Spleen (tissue), 7 donors: ENCODE results near the gene CAMLG.
"Not testable (repeated sequence)": the region's sequence is repeated elsewhere in the genome, so short reads cannot be mapped to it uniquely, and the experiment has no call there.

ENCODE experiments used
- POLR2A ChIP-seq, 3 donors: fragments of 450-650 bp; IDR thresholded peaks; one replicate each; pipeline ENCODE4 v1.5.1; 2017; ENCODE audit warnings: antibody characterized with exemption in 3 of 3, mild to moderate bottlenecking in 1 of 3
- TF ChIP-seq, protein P1 (sequence below), 11 experiments: fragments of 200-600 bp in 7 of 11; fragments of 450-650 bp in 4 of 11; sonication (generic) in 4 of 11; IDR thresholded peaks in 8 of 11; conservative IDR thresholded peaks in 3 of 11; 1 replicate in 7 of 11; 2 replicates in 4 of 11; pipeline versions ENCODE4 v1.4.0 to v1.8.0; 2016 to 2021; ENCODE audit warnings: antibody characterized with exemption in 11 of 11, inconsistent platforms in 4 of 11, mild to moderate bottlenecking in 1 of 11
- donor health status: DM: no; HTN: no; CAD: no; lungs with moderate emphysema.
- donor health status: DM: no; HTN: no; CAD: no.
- donor health status: DM: no; HTN: no; CAD: no.

GRCh38 chr5:134690144-134690543 is 48.2 kb upstream of the CAMLG start:
- TF ChIP-seq, protein P1, sequence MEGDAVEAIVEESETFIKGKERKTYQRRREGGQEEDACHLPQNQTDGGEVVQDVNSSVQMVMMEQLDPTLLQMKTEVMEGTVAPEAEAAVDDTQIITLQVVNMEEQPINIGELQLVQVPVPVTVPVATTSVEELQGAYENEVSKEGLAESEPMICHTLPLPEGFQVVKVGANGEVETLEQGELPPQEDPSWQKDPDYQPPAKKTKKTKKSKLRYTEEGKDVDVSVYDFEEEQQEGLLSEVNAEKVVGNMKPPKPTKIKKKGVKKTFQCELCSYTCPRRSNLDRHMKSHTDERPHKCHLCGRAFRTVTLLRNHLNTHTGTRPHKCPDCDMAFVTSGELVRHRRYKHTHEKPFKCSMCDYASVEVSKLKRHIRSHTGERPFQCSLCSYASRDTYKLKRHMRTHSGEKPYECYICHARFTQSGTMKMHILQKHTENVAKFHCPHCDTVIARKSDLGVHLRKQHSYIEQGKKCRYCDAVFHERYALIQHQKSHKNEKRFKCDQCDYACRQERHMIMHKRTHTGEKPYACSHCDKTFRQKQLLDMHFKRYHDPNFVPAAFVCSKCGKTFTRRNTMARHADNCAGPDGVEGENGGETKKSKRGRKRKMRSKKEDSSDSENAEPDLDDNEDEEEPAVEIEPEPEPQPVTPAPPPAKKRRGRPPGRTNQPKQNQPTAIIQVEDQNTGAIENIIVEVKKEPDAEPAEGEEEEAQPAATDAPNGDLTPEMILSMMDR (IDR thresholded peaks at IDR 0.05 in 8 of 11, conservative IDR thresholded peaks at IDR 0.05 in 3 of 11): not testable (repeated sequence)
- not testable (repeated sequence) for TF ChIP-seq POLR2A (IDR thresholded peaks at IDR 0.05)
